Mesendoderm (in vitro differentiated cells): ENCODE results near the gene IPPK. TPM values are rescaled to one million over a fixed set of nuclear protein-coding genes. Genes with fewer than 3 reads are reported as not detected.

Experiments
- DNase-seq: peaks from one replicate; pipeline ENCODE4 v3.0.0; 2013
- H2AK5ac ChIP-seq: 2 replicates; pipeline ENCODE4 v1.6.1; 2013; ENCODE audit warnings: low read length, inconsistent platforms
- H2BK120ac ChIP-seq: 2 replicates; pipeline ENCODE4 v1.6.1; 2013; ENCODE audit warnings: low read depth, mild to moderate bottlenecking, low read length, moderate library complexity, mixed read lengths
- H2BK15ac ChIP-seq: replicated peaks from 2 replicates; pipeline ENCODE4 v1.6.1; 2013; ENCODE audit warnings: low read depth, mild to moderate bottlenecking, moderate library complexity
- H2BK5ac ChIP-seq: 2 replicates; pipeline ENCODE4 v1.6.1; 2013; ENCODE audit warnings: low read length, inconsistent platforms
- H3K18ac ChIP-seq: 2 replicates; pipeline ENCODE4 v1.6.1; 2013; ENCODE audit warnings: mild to moderate bottlenecking, low read length, mixed read lengths
- H3K23ac ChIP-seq: one replicate; pipeline ENCODE4 v1.6.1; 2013; ENCODE audit warnings: low read length
- H3K27ac ChIP-seq: 2 replicates; pipeline ENCODE4 v1.5.1; 2013; ENCODE audit warnings: low read depth, mild to moderate bottlenecking, inconsistent platforms, low read length, moderate library complexity
- H3K27me3 ChIP-seq: 2 replicates; pipeline ENCODE4 v1.6.1; 2013; ENCODE audit warnings: low read length, control low read depth, mild to moderate bottlenecking, inconsistent platforms; ENCODE audit not compliant: insufficient read depth, poor library complexity
- H3K36me3 ChIP-seq: 2 replicates; pipeline ENCODE4 v1.6.1; 2013; ENCODE audit warnings: low read length, inconsistent platforms; ENCODE audit not compliant: control insufficient read depth, insufficient read depth
- H3K4ac ChIP-seq: one replicate; pipeline ENCODE4 v1.6.1; 2013; ENCODE audit warnings: low read depth, mild to moderate bottlenecking, low read length, moderate library complexity
- H3K4me1 ChIP-seq: 2 replicates; pipeline ENCODE4 v1.6.1; 2013; ENCODE audit warnings: low read depth, low read length, inconsistent platforms; ENCODE audit not compliant: control insufficient read depth
- H3K4me2 ChIP-seq: 2 replicates; pipeline ENCODE4 v1.6.1; 2013; ENCODE audit warnings: low read length
- H3K4me3 ChIP-seq: 2 replicates; pipeline ENCODE4 v1.5.1; 2013; ENCODE audit warnings: mild to moderate bottlenecking, low read length
- H3K56ac ChIP-seq: one replicate; pipeline ENCODE4 v1.6.1; 2013; ENCODE audit warnings: low read length
- H3K79me1 ChIP-seq: 2 replicates; pipeline ENCODE4 v1.6.1; 2013; ENCODE audit warnings: low read length, inconsistent platforms
- H3K79me2 ChIP-seq: 2 replicates; pipeline ENCODE4 v1.6.1; 2013; ENCODE audit warnings: mild to moderate bottlenecking, low read length; ENCODE audit not compliant: control insufficient read depth, insufficient read depth
- H3K9ac ChIP-seq: 2 replicates; pipeline ENCODE4 v1.6.1; 2013; ENCODE audit warnings: low read length, inconsistent platforms
- H4K5ac ChIP-seq: one replicate; pipeline ENCODE4 v1.6.1; 2013; ENCODE audit warnings: low read length
- H4K8ac ChIP-seq: one replicate; pipeline ENCODE4 v1.6.1; 2013; ENCODE audit warnings: low read depth, mild to moderate bottlenecking, control low read depth, low read length, moderate library complexity
- WGBS: extraction: QIAGEN DNeasy Blood & Tissue Kit; methylation state at CpG from one replicate; pipeline ENCODE4 v1.1.7; 2013; ENCODE audit warnings: low lambda C conversion rate, missing lambda C conversion rate; ENCODE audit not compliant: insufficient coverage; ENCODE audit errors: extremely low coverage; 5-methylcytosine and 5-hydroxymethylcytosine counted together
- polyA plus RNA-seq, 2 experiments: library from polyadenylated mRNA; stranded (reverse); fragments of 200-250 nt; gene quantifications; one replicate each; pipeline ENCODE4 v1.2.3, GENCODE V29; 2013

IPPK gene
- polyA plus RNA-seq (2013, experiment 1 of 2) = 5.6 TPM
- polyA plus RNA-seq (2013, experiment 2 of 2) = 6.2 TPM

- Histone ChIP-seq H3K36me3 (no peaks in the 10 kb centered on the region), H2BK15ac (no peak within 1 kb of the TSS), H3K4ac (peak within 1 kb of the TSS; percentile 27), H3K79me1 (peaks cover 19% of the 10 kb centered on the region), H3K4me1 (peaks cover 3% of the 10 kb centered on the region), H3K18ac (peak within 1 kb of the TSS; percentile 2), H3K23ac (peak within 1 kb of the TSS; percentile 94), H3K27ac (no peak within 1 kb of the TSS), H3K4me3 (peak within 1 kb of the TSS; percentile 94), H3K27me3 (no peaks in the 10 kb centered on the region), H3K79me2 (peaks cover 21% of the 10 kb centered on the region), H3K56ac (peak within 1 kb of the TSS; percentile 99), H3K9ac (peak within 1 kb of the TSS; percentile 97), H3K4me2 (peak within 1 kb of the TSS; percentile 79), H2BK5ac (peak within 1 kb of the TSS; percentile 85), H4K5ac (peak within 1 kb of the TSS; percentile 84), H4K8ac (no peak within 1 kb of the TSS), H2AK5ac (peak within 1 kb of the TSS; percentile 64), H2BK120ac (no peak within 1 kb of the TSS)
- DNase-seq = peak; percentile 99
- no CpG with 5 or more reads among the region's 75 CpGs for WGBS
Measured at GRCh38 chr9:92669890-92670708, at the start of gene IPPK. Gene IPPK, minus strand, starts transcription at chr9:92670131. Its CDS starts 143 bp downstream, at chr9:92669988.

- no peaks in the 10 kb centered on the region for H3K27me3 ChIP-seq
- no peak overlapping the region for H2BK120ac ChIP-seq
- H4K5ac ChIP-seq = no peak overlapping the region
- H3K4me1 ChIP-seq = no peaks in the 10 kb centered on the region
- H2AK5ac ChIP-seq = no peak overlapping the region
- no CpG with 5 or more reads among the region's 34 CpGs for WGBS
- no peak overlapping the region for H2BK5ac ChIP-seq
- H4K8ac ChIP-seq = no peak overlapping the region
- no peak overlapping the region for H3K4me2 ChIP-seq
- no peak overlapping the region for H3K56ac ChIP-seq
- no peak overlapping the region for H2BK15ac ChIP-seq
- H3K23ac ChIP-seq = no peak overlapping the region
- H3K18ac ChIP-seq = no peak overlapping the region
- no peak overlapping the region for H3K9ac ChIP-seq
- peaks cover 2% of the 10 kb centered on the region for H3K79me2 ChIP-seq
- no peak overlapping the region for H3K4me3 ChIP-seq
- H3K4ac ChIP-seq = no peak overlapping the region
- DNase-seq = no peak
- no peak overlapping the region for H3K27ac ChIP-seq
- H3K36me3 ChIP-seq = peaks cover 38% of the 10 kb centered on the region
- peaks cover 14% of the 10 kb centered on the region for H3K79me1 ChIP-seq
Measured at GRCh38 chr9:92719028-92719647, 49.2 kb upstream of the IPPK start.

DNA sequence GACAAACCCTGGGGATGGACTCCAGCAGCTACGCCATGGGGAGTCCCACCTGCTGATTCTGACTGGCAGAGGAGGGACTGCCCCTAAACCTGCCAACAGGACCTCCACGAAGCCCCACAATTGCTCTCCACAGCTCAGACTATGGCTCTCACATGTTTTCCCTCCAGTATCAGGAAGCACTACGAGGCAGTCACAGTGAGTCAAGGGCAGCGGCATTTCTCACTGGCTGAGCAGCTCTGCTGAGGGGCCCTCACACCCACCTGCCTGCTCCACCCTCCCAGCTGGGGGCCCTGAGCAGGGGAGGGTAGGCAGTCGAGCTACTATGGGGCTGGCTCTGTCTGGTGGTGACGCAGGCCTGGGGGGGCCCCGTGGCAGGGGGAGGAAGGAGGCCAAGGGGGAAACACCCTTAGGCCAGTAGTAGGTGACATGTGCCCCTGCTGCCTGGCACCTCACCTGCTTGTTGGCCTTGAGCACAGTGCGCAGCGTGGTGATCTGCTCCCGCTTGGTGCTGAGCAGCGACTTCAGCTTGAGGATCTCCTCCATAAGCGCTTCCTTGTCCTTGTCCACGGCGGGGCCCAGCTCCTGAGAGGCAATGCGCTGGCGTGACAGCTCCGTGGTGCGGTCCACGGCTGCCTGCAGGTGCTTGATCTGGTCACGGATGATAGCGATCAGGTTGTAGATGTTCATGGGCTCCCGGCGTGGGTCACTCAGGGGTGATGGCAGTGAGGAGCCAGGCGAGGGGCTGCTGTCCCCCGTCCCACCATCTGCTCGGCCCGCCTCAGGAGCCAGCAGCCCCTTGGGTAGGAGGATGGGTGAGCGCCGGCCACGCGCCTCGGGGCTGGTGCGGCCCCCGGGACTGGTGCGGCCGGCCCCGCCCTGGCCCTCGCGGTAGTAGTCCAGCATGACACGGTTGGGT, 48.4 kb upstream of the IPPK start:
- Histone ChIP-seq H3K27ac (no peak overlapping the region), H3K23ac (no peak overlapping the region), H3K56ac (no peak overlapping the region), H3K4me1 (no peaks in the 10 kb centered on the region), H2BK120ac (no peak overlapping the region), H4K5ac (no peak overlapping the region), H3K4me2 (no peak overlapping the region), H3K36me3 (peaks cover 43% of the 10 kb centered on the region), H3K9ac (no peak overlapping the region), H4K8ac (no peak overlapping the region), H3K18ac (no peak overlapping the region), H2AK5ac (no peak overlapping the region), H2BK15ac (no peak overlapping the region), H3K4ac (no peak overlapping the region), H3K79me1 (peaks cover 10% of the 10 kb centered on the region), H2BK5ac (no peak overlapping the region), H3K79me2 (no peaks in the 10 kb centered on the region), H3K4me3 (no peak overlapping the region), H3K27me3 (no peaks in the 10 kb centered on the region)
- WGBS = no CpG with 5 or more reads among the region's 40 CpGs
- no peak for DNase-seq

GRCh38 chr9:92717201-92718085, 47.5 kb upstream of the IPPK start:
- peaks cover 42% of the 10 kb centered on the region for H3K36me3 ChIP-seq
- H2BK120ac ChIP-seq = no peak overlapping the region
- H3K4me3 ChIP-seq = no peak overlapping the region
- no peak for DNase-seq
- no peaks in the 10 kb centered on the region for H3K27me3 ChIP-seq
- H2AK5ac ChIP-seq = no peak overlapping the region
- H2BK15ac ChIP-seq = no peak overlapping the region
- no peaks in the 10 kb centered on the region for H3K4me1 ChIP-seq
- WGBS = no CpG with 5 or more reads among the region's 21 CpGs
- H3K79me2 ChIP-seq = no peaks in the 10 kb centered on the region
- no peak overlapping the region for H3K4me2 ChIP-seq
- no peak overlapping the region for H3K18ac ChIP-seq
- H3K79me1 ChIP-seq = peaks cover 5% of the 10 kb centered on the region
- H3K23ac ChIP-seq = no peak overlapping the region
- H4K5ac ChIP-seq = no peak overlapping the region
- no peak overlapping the region for H3K4ac ChIP-seq
- H3K27ac ChIP-seq = no peak overlapping the region
- no peak overlapping the region for H3K56ac ChIP-seq
- H3K9ac ChIP-seq = no peak overlapping the region
- no peak overlapping the region for H4K8ac ChIP-seq
- H2BK5ac ChIP-seq = no peak overlapping the region

DNA sequence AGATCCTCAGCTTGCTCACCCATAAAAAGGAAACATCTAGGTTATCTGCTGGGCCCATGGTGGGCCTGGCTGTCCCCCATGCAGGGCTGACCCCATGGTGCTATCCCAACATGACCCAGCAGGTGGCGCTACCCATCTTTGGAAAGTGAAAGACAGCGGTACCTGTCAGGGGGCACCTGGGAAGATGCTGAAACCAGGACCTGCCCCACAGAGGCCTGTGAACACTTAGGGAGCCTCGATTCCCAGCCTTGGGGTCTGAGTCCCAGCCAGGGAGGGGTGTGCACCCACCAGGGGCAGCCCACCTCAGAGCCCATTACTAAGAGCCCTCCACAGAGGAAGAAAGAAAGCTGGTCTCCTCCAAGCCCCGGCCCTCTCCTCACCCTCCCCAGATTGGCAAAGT, 46.6 kb upstream of the IPPK start:
- no peak overlapping the region for H2AK5ac ChIP-seq
- H3K79me2 ChIP-seq = no peaks in the 10 kb centered on the region
- peaks cover 36% of the 10 kb centered on the region for H3K36me3 ChIP-seq
- H4K5ac ChIP-seq = no peak overlapping the region
- H3K4ac ChIP-seq = no peak overlapping the region
- no peaks in the 10 kb centered on the region for H3K4me1 ChIP-seq
- no peaks in the 10 kb centered on the region for H3K27me3 ChIP-seq
- no peak overlapping the region for H4K8ac ChIP-seq
- H3K4me3 ChIP-seq = no peak overlapping the region
- WGBS = no CpG with 5 or more reads among the region's 4 CpGs
- no peak overlapping the region for H3K18ac ChIP-seq
- no peak overlapping the region for H2BK5ac ChIP-seq
- no peak overlapping the region for H3K23ac ChIP-seq
- H3K4me2 ChIP-seq = no peak overlapping the region
- no peak overlapping the region for H3K56ac ChIP-seq
- no peak overlapping the region for H3K27ac ChIP-seq
- peaks cover 5% of the 10 kb centered on the region for H3K79me1 ChIP-seq
- H3K9ac ChIP-seq = no peak overlapping the region
- DNase-seq = peak; percentile 73
- H2BK15ac ChIP-seq = no peak overlapping the region
- no peak overlapping the region for H2BK120ac ChIP-seq
